GM18519 (cell line): Measurements from ENCODE around the gene CCDC40.
"Not testable (repeated sequence)": the region's sequence is repeated elsewhere in the genome, so short reads cannot be mapped to it uniquely, and the experiment has no call there.

Source experiments
- ATAC-seq: cut with Tn5 transposase; IDR thresholded peaks from one replicate; pipeline ENCODE4 v1.9.1; 2021; ENCODE audit warnings: mild to moderate bottlenecking, moderate library complexity; ENCODE audit not compliant: unreplicated experiment, low FRiP score

CCDC40 gene

GRCh38 chr17:80043963-80044362 is 7.5 kb downstream of the CCDC40 start:
- no peak for ATAC-seq

- no peak for ATAC-seq
Observed at GRCh38 chr17:80045703-80046102, 9.3 kb downstream of the CCDC40 start.

- not testable (repeated sequence) for ATAC-seq
Observed at GRCh38 chr17:80046709-80047108, 10.3 kb downstream of the CCDC40 start.

- no peak for ATAC-seq
Observed at GRCh38 chr17:80047176-80047575, 10.7 kb downstream of the CCDC40 start.

- no peak for ATAC-seq
Observed at GRCh38 chr17:80049986-80050385, 13.5 kb downstream of the CCDC40 start.

GRCh38 chr17:80050706-80051105 is 14.3 kb downstream of the CCDC40 start:
- no peak for ATAC-seq

GRCh38 chr17:80051681-80052080 is 15.2 kb downstream of the CCDC40 start:
- ATAC-seq = no peak

GRCh38 chr17:80053102-80053501 is 16.7 kb downstream of the CCDC40 start:
- ATAC-seq = no peak

- no peak for ATAC-seq
Observed at GRCh38 chr17:80055597-80055996, 19.2 kb downstream of the CCDC40 start.

- ATAC-seq = no peak
Observed at GRCh38 chr17:80058311-80058955, 22.0 kb downstream of the CCDC40 start.

- ATAC-seq = no peak
Observed at GRCh38 chr17:80060644-80061043, 24.2 kb downstream of the CCDC40 start.

GRCh38 chr17:80061421-80061820 is 25.0 kb downstream of the CCDC40 start:
- no peak for ATAC-seq

GRCh38 chr17:80063830-80064585 is 27.6 kb downstream of the CCDC40 start:
- ATAC-seq = no peak

GRCh38 chr17:80064696-80065095 is 28.3 kb downstream of the CCDC40 start:
- no peak for ATAC-seq

- no peak for ATAC-seq
Observed at GRCh38 chr17:80065478-80066170, 29.2 kb downstream of the CCDC40 start.

GRCh38 chr17:80067393-80067986 is 31.0 kb downstream of the CCDC40 start:
- no peak for ATAC-seq

- no peak for ATAC-seq
Observed at GRCh38 chr17:80068301-80069222, 32.1 kb downstream of the CCDC40 start.

- no peak for ATAC-seq
Observed at GRCh38 chr17:80070375-80071115, 34.1 kb downstream of the CCDC40 start.

GRCh38 chr17:80071116-80071841 is 34.8 kb downstream of the CCDC40 start:
- ATAC-seq = no peak
